Measurements from ENCODE around the gene FARP2.

The FARP2 gene

GRCh38 chr2:241473399-241473798, 117.3 kb downstream of the FARP2 start:
- in situ Hi-C loops (cut with HindIII; ENCODE audit: low sequenced_read_pairs): no loop called here
- DNase-seq (ENCODE audit: low read depth, low spot score): no peak
- H3K4me3 ChIP-seq (ENCODE audit: low read depth, low read length): no peak overlapping the region
- TF ChIP-seq CTCF (IDR thresholded peaks at IDR 0.05; ENCODE audit: low read depth, low read length): no peak

GRCh38 chr2:241475267-241475666, 119.2 kb downstream of the FARP2 start:
- in situ Hi-C loops (cut with HindIII; ENCODE audit: low sequenced_read_pairs): no loop called here
- no peak for TF ChIP-seq CTCF (IDR thresholded peaks at IDR 0.05; ENCODE audit: low read depth, low read length)
- H3K4me3 ChIP-seq (ENCODE audit: low read depth, low read length): no peak overlapping the region
- no peak for DNase-seq (ENCODE audit: low read depth, low spot score)

- H3K4me3 ChIP-seq (ENCODE audit: low read depth, low read length): no peak overlapping the region
- in situ Hi-C loops (cut with HindIII; ENCODE audit: low sequenced_read_pairs): no loop called here
- DNase-seq (ENCODE audit: low read depth, low spot score): no peak
- TF ChIP-seq CTCF (IDR thresholded peaks at IDR 0.05; ENCODE audit: low read depth, low read length): no peak
Observed at GRCh38 chr2:241478166-241478565, 122.1 kb downstream of the FARP2 start.

GRCh38 chr2:241479026-241479898, 123.2 kb downstream of the FARP2 start:
- in situ Hi-C loops (cut with HindIII; ENCODE audit: low sequenced_read_pairs): no loop called here
- H3K4me3 ChIP-seq (ENCODE audit: low read depth, low read length): no peak overlapping the region
- no peak for TF ChIP-seq CTCF (IDR thresholded peaks at IDR 0.05; ENCODE audit: low read depth, low read length)

GRCh38 chr2:241481687-241482086, 125.6 kb downstream of the FARP2 start:
- in situ Hi-C loops (cut with HindIII; ENCODE audit: low sequenced_read_pairs): no loop called here
- no peak for DNase-seq (ENCODE audit: low read depth, low spot score)
- no peak for TF ChIP-seq CTCF (IDR thresholded peaks at IDR 0.05; ENCODE audit: low read depth, low read length)
- no peak overlapping the region for H3K4me3 ChIP-seq (ENCODE audit: low read depth, low read length)

More at GRCh38 chr2:241479026-241479898, 123.2 kb downstream of the FARP2 start:
- DNase-seq (ENCODE audit: low read depth, low spot score): no peak

- TF ChIP-seq CTCF (IDR thresholded peaks at IDR 0.05; ENCODE audit: low read depth, low read length): no peak
- H3K4me3 ChIP-seq (ENCODE audit: low read depth, low read length): no peak overlapping the region
- in situ Hi-C loops (cut with HindIII; ENCODE audit: low sequenced_read_pairs): no loop called here
- no peak for DNase-seq (ENCODE audit: low read depth, low spot score)
Observed at GRCh38 chr2:241482126-241482955, 126.3 kb downstream of the FARP2 start.

All from astrocyte of the spinal cord (primary cell).